Measurements from ENCODE around the gene G0S2.

The G0S2 gene

GRCh38 chr1:209674957-209675564 is at the start of gene G0S2:
Gene G0S2 (plus strand): TSS chr1:209675412. CDS start chr1:209675685, 273 bp downstream.
- TF ChIP-seq CTCF (IDR thresholded peaks at IDR 0.05) (0 out of 2 replicates have a peak, but pooled peaks have one; percentile 9), ZFX (IDR thresholded peaks at IDR 0.05; ENCODE audit: borderline replicate concordance) (no peak)
- no peak within 1 kb of the TSS for H3K27ac ChIP-seq

- no peak overlapping the region for H3K27ac ChIP-seq
- TF ChIP-seq ZFX (IDR thresholded peaks at IDR 0.05; ENCODE audit: borderline replicate concordance), result no peak
- TF ChIP-seq CTCF (IDR thresholded peaks at IDR 0.05), result no peak
Observed at GRCh38 chr1:209625791-209626285, 49.4 kb upstream of the G0S2 start.

GRCh38 chr1:209626346-209627026 is 48.7 kb upstream of the G0S2 start:
- H3K27ac ChIP-seq, result no peak overlapping the region
- TF ChIP-seq ZFX (IDR thresholded peaks at IDR 0.05; ENCODE audit: borderline replicate concordance) (no peak), CTCF (IDR thresholded peaks at IDR 0.05) (no peak)

GRCh38 chr1:209627027-209627731 is 48.0 kb upstream of the G0S2 start:
- no peak overlapping the region for H3K27ac ChIP-seq
- TF ChIP-seq CTCF (IDR thresholded peaks at IDR 0.05) (no peak), ZFX (IDR thresholded peaks at IDR 0.05; ENCODE audit: borderline replicate concordance) (no peak)

- TF ChIP-seq CTCF (IDR thresholded peaks at IDR 0.05) (peak; percentile 99), ZFX (IDR thresholded peaks at IDR 0.05; ENCODE audit: borderline replicate concordance) (no peak)
- H3K27ac ChIP-seq, result no peak overlapping the region
Observed at GRCh38 chr1:209627732-209628196, 47.4 kb upstream of the G0S2 start.

GRCh38 chr1:209628618-209629299 is 46.5 kb upstream of the G0S2 start:
- TF ChIP-seq ZFX (IDR thresholded peaks at IDR 0.05; ENCODE audit: borderline replicate concordance) (no peak), CTCF (IDR thresholded peaks at IDR 0.05) (no peak)
- H3K27ac ChIP-seq, result no peak overlapping the region
